Adrenal gland (tissue), 12 donors: ENCODE measurements around the gene MYF5. TPM values are rescaled to one million over a fixed set of nuclear protein-coding genes. Genes with fewer than 3 reads are reported as not detected.

Experiments
- DNase-seq, 7 donors: peaks; one replicate each; pipeline ENCODE4 v3.0.0-alpha.2; 2019 to 2020
- H3K27ac ChIP-seq, 5 donors: fragments of 200-600 bp; sonication (generic) in 4 of 5; 1 replicate in 3 of 5; 2 replicates in 2 of 5; pipeline versions ENCODE4 v1.5.1 to v1.8.0; 2016 to 2020; ENCODE audit warnings: mild to moderate bottlenecking in 1 of 5
- H3K27me3 ChIP-seq: fragments of 200-600 bp; 2 replicates; pipeline ENCODE4 v1.8.0; 2021
- H3K36me3 ChIP-seq, 2 donors: fragments of 200-600 bp; replicated peaks in 1 of 2; 1 replicate in 1 of 2; 2 replicates in 1 of 2; pipeline versions ENCODE4 v1.5.1 to v1.8.0; 2018 to 2022
- H3K4me1 ChIP-seq, 2 donors: fragments of 200-600 bp; replicated peaks in 1 of 2; 1 replicate in 1 of 2; 2 replicates in 1 of 2; pipeline versions ENCODE4 v1.5.1 to v1.8.0; 2018 to 2021
- H3K4me3 ChIP-seq, 4 donors: fragments of 200-600 bp; sonication (generic) in 3 of 4; one replicate each; pipeline ENCODE4 v1.5.1; 2016 to 2018
- H3K9me3 ChIP-seq, 3 donors: fragments of 200-600 bp; sonication (generic) in 1 of 3; replicated peaks in 1 of 3; 1 replicate in 2 of 3; 2 replicates in 1 of 3; pipeline versions ENCODE4 v1.5.1 to v1.8.0; 2016 to 2021
- POLR2A ChIP-seq, 2 donors: fragments of 450-650 bp; IDR thresholded peaks; one replicate each; pipeline ENCODE4 v1.6.1; 2017; ENCODE audit warnings: antibody characterized with exemption in 2 of 2, mild to moderate bottlenecking in 2 of 2, moderate library complexity in 1 of 2
- WGBS, 4 donors: extraction: QIAGEN DNeasy Blood & Tissue Kit in 2 of 4; methylation state at CpG; one replicate each; pipeline versions ENCODE4 v1.1.5 to v1.1.7; 2013 to 2017; 5-methylcytosine and 5-hydroxymethylcytosine counted together
- intact Hi-C, 2 donors: fragments of 100-400 bp; cut with DNase I; formaldehyde crosslinking; loops; one replicate each; pipeline versions ENCODE4 v1.14.1 to v1.15.0; 2022 to 2023
- polyA plus RNA-seq, 3 donors: library from polyadenylated mRNA; stranded (reverse); fragments of 200-250 nt in 2 of 3; fragments of 350-450 nt in 1 of 3; fragmentation: Illumina TruSeq in 1 of 3; extraction: RNeasy Lipid Tissue Mini Kit (QIAGEN cat#74804) in 1 of 3; gene quantifications; one replicate each; pipeline ENCODE4 v1.2.3, GENCODE V29; 2013 to 2014
- total RNA-seq, 9 donors: library from RNA; depleted of rRNA in 4 of 9; stranded (reverse); fragments of >200 nt in 4 of 9; fragments of 120-200 nt in 1 of 9; fragmentation: NEBNext Ultra II Directional in 1 of 9; extraction: Animal tissue kit (Norgen Biotek cat#: 25700) in 1 of 9; gene quantifications; one replicate each; pipeline versions ENCODE4 v1.1.0 to v1.2.4, GENCODE V29; 2013 to 2023
- TF ChIP-seq, protein P1 (sequence below), 6 experiments: fragments of 450-650 bp in 4 of 6; fragments of 200-600 bp in 2 of 6; sonication (generic) in 1 of 6; IDR thresholded peaks; 1 replicate in 5 of 6; 2 replicates in 1 of 6; pipeline versions ENCODE4 v1.5.1 to v1.8.0; 2016 to 2021; ENCODE audit warnings: antibody characterized with exemption in 6 of 6, mild to moderate bottlenecking in 2 of 6, moderate library complexity in 1 of 6
- donor health status: healthy with polysubstance abuse.
- donor health status: Bipolar disorder and iron deficiency.
- donor health status: DM: yes; HTN: yes; CAD: no.
- donor health status: DM: no; HTN: no; CAD: no.
- donor health status: DM: no; HTN: no; CAD: no.
- donor health status: DM: yes; HTN: yes; CAD: no.

MYF5 gene
- total and polyA plus RNA-seq, 12 donors = not detected

- Histone ChIP-seq H3K4me1 (no peaks in the 10 kb centered on the region), H3K36me3 (no peaks in the 10 kb centered on the region), H3K4me3 (no peak overlapping the region), H3K27me3 (no peaks in the 10 kb centered on the region), H3K27ac (no peak overlapping the region), H3K9me3 (no peaks in the 10 kb centered on the region)
- TF ChIP-seq, protein P1, sequence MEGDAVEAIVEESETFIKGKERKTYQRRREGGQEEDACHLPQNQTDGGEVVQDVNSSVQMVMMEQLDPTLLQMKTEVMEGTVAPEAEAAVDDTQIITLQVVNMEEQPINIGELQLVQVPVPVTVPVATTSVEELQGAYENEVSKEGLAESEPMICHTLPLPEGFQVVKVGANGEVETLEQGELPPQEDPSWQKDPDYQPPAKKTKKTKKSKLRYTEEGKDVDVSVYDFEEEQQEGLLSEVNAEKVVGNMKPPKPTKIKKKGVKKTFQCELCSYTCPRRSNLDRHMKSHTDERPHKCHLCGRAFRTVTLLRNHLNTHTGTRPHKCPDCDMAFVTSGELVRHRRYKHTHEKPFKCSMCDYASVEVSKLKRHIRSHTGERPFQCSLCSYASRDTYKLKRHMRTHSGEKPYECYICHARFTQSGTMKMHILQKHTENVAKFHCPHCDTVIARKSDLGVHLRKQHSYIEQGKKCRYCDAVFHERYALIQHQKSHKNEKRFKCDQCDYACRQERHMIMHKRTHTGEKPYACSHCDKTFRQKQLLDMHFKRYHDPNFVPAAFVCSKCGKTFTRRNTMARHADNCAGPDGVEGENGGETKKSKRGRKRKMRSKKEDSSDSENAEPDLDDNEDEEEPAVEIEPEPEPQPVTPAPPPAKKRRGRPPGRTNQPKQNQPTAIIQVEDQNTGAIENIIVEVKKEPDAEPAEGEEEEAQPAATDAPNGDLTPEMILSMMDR (IDR thresholded peaks at IDR 0.05) = no peak
- no peak for DNase-seq
- WGBS, 4 donors = 77 to 93% (median 81%) methylated on average over 5 of the region's 5 CpGs
- intact Hi-C loops = no loop called here
These were observed 45.1 kb downstream of the MYF5 start for GRCh38 chr12:80761838-80762237.

DNA sequence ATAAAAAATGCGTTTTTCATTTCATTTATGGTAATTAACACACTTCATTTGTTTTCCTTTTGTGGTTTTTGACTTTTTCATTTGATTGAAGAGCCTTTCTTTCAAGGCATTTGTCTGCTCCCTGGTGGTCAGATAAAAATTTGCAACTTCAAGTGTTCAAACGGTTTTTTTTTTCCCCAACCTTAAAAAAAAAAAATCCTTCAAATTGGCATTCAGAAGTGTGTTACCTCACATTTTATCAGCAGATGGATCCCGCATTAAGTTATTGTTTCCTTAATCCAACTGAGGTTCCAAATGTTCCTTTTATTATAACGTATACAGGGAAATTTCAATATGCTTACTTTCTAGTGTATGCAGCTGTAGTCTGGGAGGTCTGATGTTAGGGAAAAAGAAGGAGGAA is 47.2 kb downstream of the MYF5 start:
- DNase-seq = peak in 1 of 7 donors; percentile 33
- Histone ChIP-seq H3K27me3 (no peaks in the 10 kb centered on the region), H3K4me3 (no peak overlapping the region), H3K9me3 (no peaks in the 10 kb centered on the region), H3K36me3 (no peaks in the 10 kb centered on the region), H3K4me1 (no peaks in the 10 kb centered on the region), H3K27ac (no peak overlapping the region)
- no peak for TF ChIP-seq POLR2A (IDR thresholded peaks at IDR 0.05)
- TF ChIP-seq, protein P1 (IDR thresholded peaks at IDR 0.05) = peak; percentile 25 to 64 (median 48)
- intact Hi-C loops = no loop called here
- 3 to 7% (median 3%) methylated on average over 4 of the region's 4 CpGs for WGBS, 4 donors

DNA sequence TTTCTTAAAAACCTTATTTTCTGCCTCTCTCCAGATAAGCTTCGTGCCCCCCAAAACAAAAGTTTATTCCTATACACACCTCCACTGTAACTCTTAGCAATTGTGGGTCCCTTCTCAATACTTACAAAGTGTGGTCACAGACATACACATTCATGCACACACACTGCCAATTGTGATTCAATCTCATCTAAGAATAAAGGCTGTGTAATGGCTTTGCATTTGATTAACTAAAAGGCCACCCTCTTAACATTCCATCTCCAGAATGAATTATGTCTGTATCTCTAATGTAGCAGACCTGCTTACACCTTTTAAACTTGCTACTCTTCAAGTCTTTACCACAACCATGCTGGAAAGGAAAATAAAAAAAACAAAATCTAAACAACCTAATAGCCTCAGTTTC is 49.5 kb downstream of the MYF5 start:
- Histone ChIP-seq H3K27ac (no peak overlapping the region), H3K36me3 (no peaks in the 10 kb centered on the region), H3K9me3 (no peaks in the 10 kb centered on the region), H3K4me1 (no peaks in the 10 kb centered on the region), H3K27me3 (no peaks in the 10 kb centered on the region), H3K4me3 (no peak overlapping the region)
- intact Hi-C loops = no loop called here
- WGBS, 4 donors = 78 to 97% (median 85%) methylated on average over 1 of the region's 1 CpG
- no peak for DNase-seq
- no peak for TF ChIP-seq POLR2A (IDR thresholded peaks at IDR 0.05)
- TF ChIP-seq, protein P1 (IDR thresholded peaks at IDR 0.05) = no peak

- intact Hi-C loops = no loop called here
- H3K36me3 ChIP-seq = no peaks in the 10 kb centered on the region
- TF ChIP-seq, protein P1 (IDR thresholded peaks at IDR 0.05) = no peak
- TF ChIP-seq POLR2A (IDR thresholded peaks at IDR 0.05) = no peak
- no peak overlapping the region for H3K27ac ChIP-seq
- no peaks in the 10 kb centered on the region for H3K4me1 ChIP-seq
- no peak overlapping the region for H3K4me3 ChIP-seq
- H3K27me3 ChIP-seq = no peaks in the 10 kb centered on the region
- 63 to 72% (median 69%) methylated on average over 2 of the region's 2 CpGs for WGBS, 4 donors
- no peak for DNase-seq
- H3K9me3 ChIP-seq = no peaks in the 10 kb centered on the region
These were observed 50.2 kb downstream of the MYF5 start for GRCh38 chr12:80766897-80767296.

Other genes with a start within 250 kb of the MYF5 start
- gene MYF6, start 9.3 kb upstream of the MYF5 start, total RNA-seq = under 1 TPM in 1 of 9 donors, not detected in 8; 0.51 TPM
- gene MYF6, start 9.3 kb upstream of the MYF5 start, polyA plus RNA-seq = under 1 TPM in 1 of 3 donors, not detected in 2; 0.10 TPM
- gene LIN7A, start 221.0 kb downstream of the MYF5 start, total RNA-seq = 1 to 10 TPM in 8 of 9 donors, under 1 TPM in 1; 0.35 to 6.0 (median 2.7) TPM
- gene LIN7A, start 221.0 kb downstream of the MYF5 start, polyA plus RNA-seq = 1 to 10 TPM; 1.6 to 4.7 (median 3.5) TPM